H9 (cell line): ENCODE measurements around the gene SLC35F6. TPM values are rescaled to one million over a fixed set of nuclear protein-coding genes. Genes with fewer than 3 reads are reported as not detected.

Experiments used
- DNase-seq: peaks from one replicate; pipeline ENCODE4 v3.0.0-alpha.2; 2017
- H2AFZ ChIP-seq: one replicate; pipeline ENCODE4 v1.6.1; 2013; ENCODE audit warnings: mild to moderate bottlenecking, low read length, control low read depth, moderate library complexity
- H2AK5ac ChIP-seq: 2 replicates; pipeline ENCODE4 v1.6.1; 2013; ENCODE audit warnings: low read length, control low read depth, mixed read lengths; ENCODE audit not compliant: insufficient read length
- H2BK120ac ChIP-seq: one replicate; pipeline ENCODE4 v1.6.1; 2013; ENCODE audit warnings: low read depth, mild to moderate bottlenecking, low read length, control low read depth, inconsistent platforms; ENCODE audit not compliant: poor library complexity, severe bottlenecking
- H2BK12ac ChIP-seq: 2 replicates; pipeline ENCODE4 v1.6.1; 2013; ENCODE audit warnings: low read length, control low read depth, mixed read lengths, low read depth; ENCODE audit not compliant: insufficient read length
- H2BK15ac ChIP-seq: 2 replicates; pipeline ENCODE4 v1.6.1; 2013; ENCODE audit warnings: low read depth, low read length, control low read depth
- H2BK20ac ChIP-seq: one replicate; pipeline ENCODE4 v1.6.1; 2013; ENCODE audit warnings: low read depth, mild to moderate bottlenecking, low read length, control low read depth, inconsistent platforms; ENCODE audit not compliant: poor library complexity, severe bottlenecking
- H2BK5ac ChIP-seq: 2 replicates; pipeline ENCODE4 v1.6.1; 2013; ENCODE audit warnings: low read length, control low read depth, mixed read lengths; ENCODE audit not compliant: insufficient read length
- H3K14ac ChIP-seq: 2 replicates; pipeline ENCODE4 v1.6.1; 2013; ENCODE audit warnings: low read length, control low read depth; ENCODE audit not compliant: insufficient read depth
- H3K18ac ChIP-seq: 2 replicates; pipeline ENCODE4 v1.6.1; 2013; ENCODE audit warnings: low read depth, mild to moderate bottlenecking, mixed read lengths, low read length, control low read depth; ENCODE audit not compliant: insufficient read length
- H3K23ac ChIP-seq: 2 replicates; pipeline ENCODE4 v1.6.1; 2013; ENCODE audit warnings: low read length, control low read depth, mixed read lengths, low read depth; ENCODE audit not compliant: insufficient read length
- H3K23me2 ChIP-seq: 2 replicates; pipeline ENCODE4 v1.6.1; 2013; ENCODE audit warnings: low read depth, mild to moderate bottlenecking, mixed read lengths, low read length, control low read depth; ENCODE audit not compliant: insufficient read length, poor library complexity, severe bottlenecking
- H3K27ac ChIP-seq: 2 replicates; pipeline ENCODE4 v1.5.1; 2013; ENCODE audit warnings: low read length, control low read depth, mixed read lengths, low read depth; ENCODE audit not compliant: insufficient read length
- H3K27me3 ChIP-seq: 2 replicates; pipeline ENCODE4 v1.6.1; 2013; ENCODE audit warnings: low read length, control low read depth, inconsistent platforms; ENCODE audit not compliant: insufficient read depth
- H3K4ac ChIP-seq: 2 replicates; pipeline ENCODE4 v1.6.1; 2013; ENCODE audit warnings: low read depth, mild to moderate bottlenecking, control low read depth, inconsistent platforms, low read length, moderate library complexity
- H3K4me1 ChIP-seq: 2 replicates; pipeline ENCODE4 v1.6.1; 2013; ENCODE audit warnings: low read length, control low read depth, inconsistent platforms; ENCODE audit not compliant: insufficient read depth
- H3K4me2 ChIP-seq: 2 replicates; pipeline ENCODE4 v1.6.1; 2013; ENCODE audit warnings: low read length, control low read depth, mixed read lengths; ENCODE audit not compliant: insufficient read length, insufficient read depth
- H3K56ac ChIP-seq: 2 replicates; pipeline ENCODE4 v1.6.1; 2013; ENCODE audit warnings: low read depth, mild to moderate bottlenecking, mixed read lengths, low read length, control low read depth; ENCODE audit not compliant: insufficient read length
- H3K79me1 ChIP-seq: 2 replicates; pipeline ENCODE4 v1.6.1; 2013; ENCODE audit warnings: low read depth, mild to moderate bottlenecking, moderate library complexity, low read length, control low read depth, inconsistent platforms; ENCODE audit not compliant: insufficient read depth, poor library complexity, severe bottlenecking
- H3K79me2 ChIP-seq: 2 replicates; pipeline ENCODE4 v1.6.1; 2013; ENCODE audit warnings: low read length, control low read depth, inconsistent platforms; ENCODE audit not compliant: insufficient read depth
- H3K9ac ChIP-seq: 2 replicates; pipeline ENCODE4 v1.6.1; 2013; ENCODE audit warnings: low read length, control low read depth, mixed read lengths; ENCODE audit not compliant: insufficient read length; ENCODE audit errors: extremely low read depth
- H3K9me3 ChIP-seq: one replicate; pipeline ENCODE4 v1.6.1; 2013; ENCODE audit warnings: low read depth, low read length, inconsistent platforms; ENCODE audit not compliant: control insufficient read depth
- H3T11ph ChIP-seq: one replicate; pipeline ENCODE4 v1.6.1; 2013; ENCODE audit warnings: mild to moderate bottlenecking, low read length, control low read depth, inconsistent platforms
- H4K20me1 ChIP-seq: one replicate; pipeline ENCODE4 v1.6.1; 2013; ENCODE audit not compliant: control insufficient read depth, insufficient read length, insufficient read depth
- H4K5ac ChIP-seq: 2 replicates; pipeline ENCODE4 v1.6.1; 2013; ENCODE audit warnings: low read depth, mild to moderate bottlenecking, mixed read lengths, low read length, control low read depth; ENCODE audit not compliant: insufficient read length
- H4K8ac ChIP-seq: replicated peaks from 2 replicates; pipeline ENCODE4 v1.6.1; 2013; ENCODE audit warnings: low read length, control low read depth, mixed read lengths, low read depth; ENCODE audit not compliant: insufficient read length
- H4K91ac ChIP-seq: 2 replicates; pipeline ENCODE4 v1.6.1; 2013; ENCODE audit warnings: low read depth, mild to moderate bottlenecking, moderate library complexity, mixed read lengths, low read length, control low read depth; ENCODE audit not compliant: insufficient read length
- H3K27ac Mint-ChIP-seq, 3 experiments: 2 replicates in 2 of 3; 3 replicates in 1 of 3; pipeline ENCODE4 v1.8.0; 2020 to 2021; ENCODE audit warnings: mixed read lengths in 3 of 3, mild to moderate bottlenecking in 1 of 3, moderate library complexity in 1 of 3
- H3K27me3 Mint-ChIP-seq: 2 replicates; pipeline ENCODE4 v1.8.0; 2021; ENCODE audit warnings: low read depth, mild to moderate bottlenecking, moderate library complexity, mixed read lengths
- H3K36me3 Mint-ChIP-seq, 3 experiments: 2 replicates in 2 of 3; 3 replicates in 1 of 3; pipeline ENCODE4 v1.8.0; 2020 to 2021; ENCODE audit warnings: low read depth in 3 of 3, mixed read lengths in 3 of 3; ENCODE audit not compliant: insufficient read depth in 1 of 3
- H3K4me1 Mint-ChIP-seq, 2 experiments: 2 replicates each; pipeline ENCODE4 v1.8.0; 2020; ENCODE audit warnings: mixed read lengths in 2 of 2
- H3K4me3 Mint-ChIP-seq, 2 experiments: 2 replicates in 1 of 2; 3 replicates in 1 of 2; pipeline ENCODE4 v1.8.0; 2020 to 2021; ENCODE audit warnings: mild to moderate bottlenecking in 2 of 2, mixed read lengths in 2 of 2, moderate library complexity in 1 of 2
- H3K9me3 Mint-ChIP-seq, 2 experiments: 2 replicates in 1 of 2; 3 replicates in 1 of 2; pipeline ENCODE4 v1.8.0; 2020; ENCODE audit warnings: mild to moderate bottlenecking in 2 of 2, mixed read lengths in 2 of 2, moderate library complexity in 1 of 2
- CTCF ChIP-seq: fragments of 200-600 bp; sonication (generic); conservative IDR thresholded peaks from 3 replicates; pipeline ENCODE4 v1.8.0; 2021; ENCODE audit warnings: antibody characterized with exemption, mild to moderate bottlenecking
- WGBS: extraction: QIAGEN DNeasy Blood & Tissue Kit; methylation state at CpG from one replicate; pipeline ENCODE4 v1.1.7; 2013; ENCODE audit warnings: missing lambda C conversion rate, low lambda C conversion rate, mixed read lengths; ENCODE audit not compliant: insufficient read length; ENCODE audit errors: extremely low coverage; 5-methylcytosine and 5-hydroxymethylcytosine counted together
- total RNA-seq: library from RNA; stranded (reverse); gene quantifications from 2 replicates; pipeline ENCODE4 v1.2.1, GENCODE V29; 2021

SLC35F6 gene
- total RNA-seq, 1 experiment from 2014 or later: 15.7 TPM

DNA sequence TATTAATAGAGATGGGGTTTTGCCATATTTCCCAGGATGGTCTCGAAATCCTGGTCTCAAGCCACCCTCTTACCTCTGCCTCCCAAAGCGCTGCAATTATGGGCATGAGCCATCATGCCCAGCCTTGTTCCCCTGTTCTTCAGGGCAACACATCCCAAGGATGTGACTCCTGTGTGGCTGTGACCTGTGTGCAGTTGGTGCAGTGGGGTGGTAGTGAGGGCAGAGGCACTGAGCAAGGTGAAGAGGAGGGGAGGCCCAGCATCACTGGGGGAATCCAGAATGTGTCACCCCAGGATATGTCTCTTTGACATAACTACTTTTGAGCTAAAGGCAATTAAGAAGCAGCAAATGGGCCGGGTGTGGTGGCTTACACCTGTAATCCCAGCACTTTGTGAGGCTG is 45.1 kb downstream of the SLC35F6 start:
- Histone ChIP-seq H2BK12ac (no peak overlapping the region), H3K27me3 (no peaks in the 10 kb centered on the region), H3K27ac (no peak overlapping the region), H2BK120ac (no peak overlapping the region), H3K79me1 (no peaks in the 10 kb centered on the region), H2BK15ac (no peak overlapping the region), H3K9me3 (no peaks in the 10 kb centered on the region), H4K91ac (no peak overlapping the region), H3K4me2 (no peak overlapping the region), H3K14ac (no peak overlapping the region; the same call in 1 of the 2 replicates), H2BK20ac (no peak overlapping the region), H3K23me2 (no peaks in the 10 kb centered on the region), H2AFZ (no peak overlapping the region), H3K23ac (no peak overlapping the region), H4K5ac (no peak overlapping the region), H3K79me2 (no peaks in the 10 kb centered on the region), H3K18ac (no peak overlapping the region), H4K20me1 (no peaks in the 10 kb centered on the region), H3T11ph (no peak overlapping the region), H3K4me1 (no peaks in the 10 kb centered on the region), H4K8ac (no peak overlapping the region), H2AK5ac (no peak overlapping the region), H3K9ac (no peak overlapping the region), H3K56ac (no peak overlapping the region), H3K4ac (no peak overlapping the region), H2BK5ac (no peak overlapping the region)
- no peak overlapping the region for H3K4me3 Mint-ChIP-seq
- no peaks in the 10 kb centered on the region for H3K36me3 Mint-ChIP-seq
- DNase-seq: no peak
- no CpG with 5 or more reads among the region's 3 CpGs for WGBS
- peak overlapping the region in 1 of 3 experiments; percentile 25; a peak in 1 of 7 replicates for H3K27ac Mint-ChIP-seq
- no peaks in the 10 kb centered on the region; a peak in 1 of 5 replicates for H3K9me3 Mint-ChIP-seq
- no peak for TF ChIP-seq CTCF
- peaks cover 10 to 14% of the 10 kb centered on the region in 2 experiments for H3K4me1 Mint-ChIP-seq
- peaks cover 10% of the 10 kb centered on the region for H3K27me3 Mint-ChIP-seq
